Activated T-helper 1 cell treated with anti-CD3 and anti-CD28 coated beads, Interleukin-2, amount 50 U/mL, for 16 hours (primary cell): ENCODE measurements around the gene SIGMAR1.

Source experiments
- DNase-seq, 2 donors: peaks; one replicate each; pipeline ENCODE4 v3.0.0-alpha.2; 2020; ENCODE audit warnings: low read depth in 1 of 2, low spot score in 1 of 2

The SIGMAR1 gene

GRCh38 chr9:34637356-34638137, at the start of gene SIGMAR1:
SIGMAR1 (minus strand) TSS chr9:34637787; CDS start chr9:34637697, 90 bp downstream.
- DNase-seq = peak; percentile 83 to 90

GRCh38 chr9:34686732-34687131, 49.1 kb upstream of the SIGMAR1 start:
- no peak for DNase-seq

- DNase-seq = no peak
These were observed 48.6 kb upstream of the SIGMAR1 start for GRCh38 chr9:34686231-34686630.

- DNase-seq = no peak
These were observed 48.0 kb upstream of the SIGMAR1 start for GRCh38 chr9:34685591-34685990.

- no peak for DNase-seq
These were observed 47.2 kb upstream of the SIGMAR1 start for GRCh38 chr9:34684816-34685215.

- DNase-seq = no peak
These were observed 46.6 kb upstream of the SIGMAR1 start for GRCh38 chr9:34684145-34684544.

GRCh38 chr9:34675869-34676268, 38.3 kb upstream of the SIGMAR1 start:
- DNase-seq = no peak

- DNase-seq = peak in 1 of 2 donors; percentile 29
These were observed 37.6 kb upstream of the SIGMAR1 start for GRCh38 chr9:34675048-34675714.

- no peak for DNase-seq
These were observed 36.9 kb upstream of the SIGMAR1 start for GRCh38 chr9:34674440-34674839.

- DNase-seq = no peak
These were observed 33.7 kb upstream of the SIGMAR1 start for GRCh38 chr9:34671307-34671706.

- DNase-seq = no peak
These were observed 32.4 kb upstream of the SIGMAR1 start for GRCh38 chr9:34669809-34670562.

GRCh38 chr9:34665381-34666250, 28.0 kb upstream of the SIGMAR1 start:
- DNase-seq = peak; percentile 68 to 75

- DNase-seq = no peak
These were observed 27.4 kb upstream of the SIGMAR1 start for GRCh38 chr9:34665067-34665380.

GRCh38 chr9:34664281-34665066, 26.9 kb upstream of the SIGMAR1 start:
- DNase-seq = peak in 1 of 2 donors; percentile 16

GRCh38 chr9:34663303-34663605, 25.7 kb upstream of the SIGMAR1 start:
- DNase-seq = no peak

- DNase-seq = no peak
These were observed 25.1 kb upstream of the SIGMAR1 start, which contains the start of gene CCL27 for GRCh38 chr9:34662526-34663302. CCL27 (minus strand) TSS chr9:34662657; CDS start chr9:34662633, 24 bp downstream.

- no peak for DNase-seq
These were observed 22.1 kb upstream of the SIGMAR1 start for GRCh38 chr9:34659592-34660253.

GRCh38 chr9:34658461-34658860, 20.9 kb upstream of the SIGMAR1 start:
- no peak for DNase-seq

- DNase-seq = no peak
These were observed 19.4 kb upstream of the SIGMAR1 start for GRCh38 chr9:34656992-34657391.
